Activated T-helper 2 cell treated with anti-CD3 and anti-CD28 coated beads, Interferon-gamma antibody, Interleukin-2, Interleukin-4, amounts not matched to agents 10 μg/mL and 5 μg/mL and 100 μg/mL, durations not matched to agents 14 hours and 24 hours and 36 hours (primary cell): ENCODE data around the gene DBX1. TPM values are rescaled to one million over a fixed set of nuclear protein-coding genes. Genes with fewer than 3 reads are reported as not detected.

ENCODE experiments used
- DNase-seq: peaks from one replicate; pipeline ENCODE4 v3.0.0; 2021; ENCODE audit warnings: low spot score
- H3K27ac Mint-ChIP-seq: one replicate; pipeline ENCODE4 v1.8.0; 2021; ENCODE audit warnings: mixed read lengths
- H3K27me3 Mint-ChIP-seq: one replicate; pipeline ENCODE4 v1.8.0; 2021; ENCODE audit warnings: low read depth, mixed read lengths
- H3K36me3 Mint-ChIP-seq: one replicate; pipeline ENCODE4 v1.8.0; 2021; ENCODE audit warnings: low read depth, mixed read lengths
- H3K4me1 Mint-ChIP-seq: one replicate; pipeline ENCODE4 v1.8.0; 2021; ENCODE audit warnings: low read depth, mixed read lengths
- H3K4me3 Mint-ChIP-seq: one replicate; pipeline ENCODE4 v1.8.0; 2021; ENCODE audit warnings: low read depth, mild to moderate bottlenecking, moderate library complexity, mixed read lengths
- H3K9me3 Mint-ChIP-seq: one replicate; pipeline ENCODE4 v1.8.0; 2021; ENCODE audit warnings: mixed read lengths
- intact Hi-C: fragments of 100-400 bp; cut with micrococcal nuclease; formaldehyde crosslinking; loops from one replicate; pipeline ENCODE4 v1.15.1; 2023
- total RNA-seq: library from RNA; stranded (reverse); gene quantifications from 2 replicates; pipeline ENCODE4 v1.2.3, GENCODE V29; 2022

DBX1 gene
- total RNA-seq, 1 donor from 2014 or later, result not detected

GRCh38 chr11:20192151-20192550, 31.9 kb upstream of the DBX1 start:
- H3K9me3 Mint-ChIP-seq, result no peaks in the 10 kb centered on the region
- DNase-seq, result no peak
- no peaks in the 10 kb centered on the region for H3K36me3 Mint-ChIP-seq
- H3K27ac Mint-ChIP-seq, result no peak overlapping the region
- peaks cover 4% of the 10 kb centered on the region for H3K27me3 Mint-ChIP-seq
- no peaks in the 10 kb centered on the region for H3K4me1 Mint-ChIP-seq
- intact Hi-C loops, result no loop called here
- no peak overlapping the region for H3K4me3 Mint-ChIP-seq

DNA sequence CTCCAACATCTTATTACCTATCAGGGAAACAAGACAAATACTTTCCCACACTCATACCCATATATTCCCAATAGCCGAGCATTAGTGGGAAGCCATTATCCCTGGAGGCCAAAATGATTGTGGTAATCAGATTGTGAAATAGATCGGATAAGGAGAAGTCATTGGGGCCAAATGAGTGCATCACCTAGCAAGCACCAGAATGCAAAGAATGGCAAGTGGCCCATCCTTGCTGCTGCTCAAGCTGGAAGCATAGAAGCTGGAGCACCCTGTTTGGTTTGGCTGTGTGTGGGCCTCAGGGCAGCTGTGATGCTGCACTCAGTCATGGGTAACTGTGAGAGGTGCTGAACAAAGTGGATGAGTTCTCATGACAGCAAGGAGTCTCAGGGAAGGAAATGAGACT, 18.7 kb upstream of the DBX1 start:
- Mint-ChIP-seq H3K27me3 (peaks cover 7% of the 10 kb centered on the region), H3K36me3 (no peaks in the 10 kb centered on the region), H3K27ac (no peak overlapping the region), H3K4me3 (no peak overlapping the region), H3K4me1 (no peaks in the 10 kb centered on the region), H3K9me3 (peaks cover 8% of the 10 kb centered on the region)
- DNase-seq, result no peak
- intact Hi-C loops, result no loop called here

- H3K27ac Mint-ChIP-seq, result no peak overlapping the region
- no peak overlapping the region for H3K4me3 Mint-ChIP-seq
- peaks cover 8% of the 10 kb centered on the region for H3K9me3 Mint-ChIP-seq
- no peaks in the 10 kb centered on the region for H3K36me3 Mint-ChIP-seq
- DNase-seq, result no peak
- peaks cover 9% of the 10 kb centered on the region for H3K27me3 Mint-ChIP-seq
- intact Hi-C loops, result no loop called here
- no peaks in the 10 kb centered on the region for H3K4me1 Mint-ChIP-seq
These were observed 16.9 kb upstream of the DBX1 start for GRCh38 chr11:20177136-20177535.

DNA sequence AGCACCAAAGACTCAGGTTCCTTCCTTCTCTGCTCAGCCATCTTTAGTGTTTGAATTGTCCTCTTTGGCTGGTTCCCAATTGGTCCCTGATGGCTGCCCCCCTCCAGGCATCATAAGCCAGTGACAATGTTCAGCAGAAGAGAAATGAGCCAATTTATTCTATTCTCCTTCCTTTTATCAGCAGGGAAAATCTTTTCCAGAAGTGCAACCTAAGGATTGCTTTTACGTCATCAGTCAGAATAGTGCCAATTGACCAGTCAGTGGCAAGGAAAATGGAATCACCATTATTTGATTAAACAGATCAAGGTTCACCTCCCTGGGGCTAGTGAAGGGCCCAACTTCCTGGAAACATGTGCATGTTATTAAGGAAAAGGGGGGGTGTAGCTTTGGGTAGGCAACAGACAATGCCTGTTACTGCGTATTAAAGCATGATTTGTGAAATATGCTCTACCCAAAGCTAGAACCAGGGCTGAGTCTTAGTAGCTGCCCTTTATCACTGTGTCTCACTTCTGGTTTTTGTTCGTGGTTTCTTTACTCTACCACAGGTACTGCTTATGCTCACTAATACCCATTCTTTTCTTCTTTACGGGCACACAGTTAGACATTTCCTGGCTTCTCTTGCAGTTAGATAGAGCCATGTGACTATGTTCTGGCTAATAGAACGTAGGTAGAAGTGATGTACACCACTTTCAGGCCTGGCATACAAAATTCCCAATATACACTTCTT, 12.6 kb upstream of the DBX1 start:
- H3K4me1 Mint-ChIP-seq, result no peaks in the 10 kb centered on the region
- no peak overlapping the region for H3K4me3 Mint-ChIP-seq
- intact Hi-C loops, result no loop called here
- DNase-seq, result no peak
- peaks cover 8% of the 10 kb centered on the region for H3K27me3 Mint-ChIP-seq
- H3K9me3 Mint-ChIP-seq, result peaks cover 12% of the 10 kb centered on the region
- H3K36me3 Mint-ChIP-seq, result no peaks in the 10 kb centered on the region
- H3K27ac Mint-ChIP-seq, result no peak overlapping the region

DNA sequence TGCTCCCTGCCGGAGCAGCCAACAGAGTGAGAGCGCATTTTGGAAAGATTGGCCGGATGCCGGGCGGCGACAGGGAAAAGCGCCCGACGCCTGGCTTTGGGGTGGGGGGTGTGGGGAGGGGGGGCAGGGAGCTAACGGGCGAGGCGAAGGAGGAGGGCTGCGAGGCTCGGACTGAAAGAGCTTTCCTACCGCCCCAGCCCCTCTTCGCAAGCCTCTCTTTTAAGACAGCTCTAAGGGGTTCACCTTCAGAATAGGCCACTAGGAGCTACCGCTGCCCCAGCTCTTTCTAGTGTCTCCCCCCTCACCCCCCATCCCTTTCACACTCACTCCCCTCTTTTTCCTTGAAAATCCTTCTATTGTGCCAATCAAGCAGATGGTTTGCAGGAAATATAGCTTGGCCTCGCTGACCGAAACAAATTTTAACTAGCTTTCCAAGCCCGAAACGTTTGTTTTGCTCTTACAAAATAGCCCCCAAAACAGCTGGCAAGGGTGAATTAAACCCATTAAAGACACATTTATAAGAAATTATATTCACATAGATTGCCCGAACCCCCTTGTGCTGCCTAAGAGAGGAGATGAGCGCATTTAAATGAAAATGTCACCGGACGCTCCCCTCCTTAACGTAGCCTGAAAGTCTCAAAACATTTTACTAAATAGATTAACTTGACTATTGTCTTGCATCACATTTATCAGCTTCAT, 3.7 kb upstream of the DBX1 start:
- Mint-ChIP-seq H3K27ac (no peak overlapping the region), H3K9me3 (peaks cover 5% of the 10 kb centered on the region), H3K4me3 (no peak overlapping the region), H3K27me3 (peaks cover 65% of the 10 kb centered on the region), H3K36me3 (peaks cover 5% of the 10 kb centered on the region), H3K4me1 (peaks cover 6% of the 10 kb centered on the region)
- no peak for DNase-seq
- intact Hi-C loops, result loop anchor here (2.0 to 5.0 kb wide), 2 partner anchors 43 to 505 kb away; partner anchors contain the start of gene NELL1

DNA sequence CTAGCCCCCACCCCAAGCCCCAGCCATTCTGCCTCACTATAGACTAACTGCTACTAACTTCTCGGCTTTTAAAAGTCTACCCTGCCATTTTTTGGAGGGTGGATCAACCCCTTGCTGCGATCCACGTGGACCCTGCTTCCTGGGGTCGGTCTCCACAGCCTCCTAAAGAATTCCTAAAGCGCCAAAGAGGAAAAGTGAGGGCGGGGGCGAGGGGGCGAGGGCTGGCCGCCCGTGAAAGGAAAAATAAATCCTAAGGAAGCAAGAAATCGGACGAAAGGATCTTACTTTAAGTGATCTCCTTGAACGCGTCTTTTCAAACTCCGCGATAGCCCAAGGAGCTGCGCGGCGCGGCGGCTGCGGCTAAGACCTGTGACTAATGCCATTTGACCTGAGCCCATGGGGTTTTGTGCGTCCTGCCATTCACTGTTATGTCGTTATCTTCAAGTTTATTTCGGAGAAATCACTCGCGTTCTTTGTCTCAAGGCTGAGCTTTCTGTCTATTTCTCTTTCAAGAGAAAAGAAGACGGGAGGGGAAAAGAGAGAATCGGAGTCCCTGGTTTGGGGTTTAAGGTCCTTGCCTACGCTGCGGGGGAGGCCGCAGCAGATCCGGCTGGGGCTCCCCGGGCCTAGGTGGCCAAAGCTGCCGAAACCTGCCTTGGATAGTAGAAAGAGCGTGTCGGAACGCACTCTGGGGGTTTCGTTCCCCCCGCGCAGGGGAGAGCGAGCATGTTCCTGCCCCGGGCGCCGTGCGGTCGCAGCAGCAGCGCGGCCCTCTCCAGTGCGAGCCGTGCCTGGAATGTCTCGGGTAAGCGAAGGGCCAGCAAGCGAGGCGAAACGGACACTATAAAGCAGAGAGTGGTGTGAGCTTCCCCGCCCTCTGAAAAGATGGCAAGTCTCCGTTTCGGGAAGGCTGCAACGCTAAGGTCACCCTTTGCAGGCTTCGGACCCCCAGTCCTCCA, 2.8 kb upstream of the DBX1 start:
- no peak for DNase-seq
- peak overlapping the region; percentile 13 for H3K4me3 Mint-ChIP-seq
- peaks cover 9% of the 10 kb centered on the region for H3K9me3 Mint-ChIP-seq
- peaks cover 8% of the 10 kb centered on the region for H3K36me3 Mint-ChIP-seq
- peaks cover 6% of the 10 kb centered on the region for H3K4me1 Mint-ChIP-seq
- H3K27me3 Mint-ChIP-seq, result peaks cover 73% of the 10 kb centered on the region
- H3K27ac Mint-ChIP-seq, result peak overlapping the region; percentile 21
- intact Hi-C loops, result loop anchor here (2.0 to 5.0 kb wide), 2 partner anchors 44 to 506 kb away; partner anchors contain the start of gene NELL1

- no peak for DNase-seq
- Mint-ChIP-seq H3K36me3 (peaks cover 8% of the 10 kb centered on the region), H3K27ac (no peak overlapping the region), H3K4me1 (peaks cover 11% of the 10 kb centered on the region), H3K9me3 (peaks cover 18% of the 10 kb centered on the region), H3K27me3 (peaks cover 77% of the 10 kb centered on the region), H3K4me3 (no peak overlapping the region)
- intact Hi-C loops, result loop anchor here (2.0 to 5.0 kb wide), 2 partner anchors 45 to 507 kb away; partner anchors contain the start of gene NELL1
These were observed 1.9 kb upstream of the DBX1 start for GRCh38 chr11:20161923-20162744.

DNA sequence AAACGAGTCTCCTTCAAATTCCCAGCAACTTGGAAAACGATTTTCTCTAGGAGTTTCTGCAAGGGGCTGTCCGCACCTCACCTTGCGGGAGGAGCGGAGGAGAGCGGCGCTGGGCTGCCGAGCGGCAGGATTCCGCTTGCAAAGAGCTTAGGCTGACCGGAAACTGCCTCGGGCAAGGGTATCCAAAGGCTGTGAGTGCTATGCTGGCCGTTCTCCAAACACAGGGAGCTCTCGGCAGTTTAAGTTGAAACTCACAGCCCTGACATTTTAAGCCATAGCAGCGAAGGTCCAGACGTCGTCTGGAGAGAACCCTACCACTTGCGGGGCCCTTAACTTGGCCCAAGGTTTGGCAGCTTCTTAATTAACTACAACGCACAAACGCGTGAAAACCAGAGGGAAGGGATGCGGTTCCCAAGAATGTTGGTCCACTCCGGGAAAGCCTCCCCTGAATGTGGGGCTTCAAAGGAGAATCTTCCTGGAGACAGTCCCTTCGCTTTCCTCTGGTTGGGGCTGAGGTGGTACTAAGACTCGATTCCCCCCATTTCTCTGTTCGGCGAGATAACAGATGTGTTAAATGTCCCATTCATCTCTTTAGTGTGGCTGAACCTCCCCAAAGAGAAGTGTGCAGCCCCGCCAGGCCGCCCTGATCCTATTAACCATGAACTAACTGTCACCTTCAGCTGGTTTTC, 1.1 kb upstream of the DBX1 start:
- no peak for DNase-seq
- H3K36me3 Mint-ChIP-seq, result peaks cover 8% of the 10 kb centered on the region
- H3K27ac Mint-ChIP-seq, result no peak overlapping the region
- intact Hi-C loops, result loop anchor here (5.0 kb wide), 1 partner anchor 46 kb away; no protein-coding TSS in a partner anchor
- peaks cover 78% of the 10 kb centered on the region for H3K27me3 Mint-ChIP-seq
- no peak overlapping the region for H3K4me3 Mint-ChIP-seq
- peaks cover 18% of the 10 kb centered on the region for H3K9me3 Mint-ChIP-seq
- peaks cover 11% of the 10 kb centered on the region for H3K4me1 Mint-ChIP-seq

GRCh38 chr11:20159466-20160381, 551 bp downstream of the DBX1 start:
- peaks cover 18% of the 10 kb centered on the region for H3K9me3 Mint-ChIP-seq
- DNase-seq, result no peak
- intact Hi-C loops, result loop anchor here (5.0 kb wide), 1 partner anchor 48 kb away; no protein-coding TSS in a partner anchor
- no peak overlapping the region for H3K4me3 Mint-ChIP-seq
- peaks cover 81% of the 10 kb centered on the region for H3K27me3 Mint-ChIP-seq
- no peak overlapping the region for H3K27ac Mint-ChIP-seq
- H3K4me1 Mint-ChIP-seq, result peaks cover 11% of the 10 kb centered on the region
- peaks cover 11% of the 10 kb centered on the region for H3K36me3 Mint-ChIP-seq

- Mint-ChIP-seq H3K9me3 (peaks cover 18% of the 10 kb centered on the region), H3K27me3 (peaks cover 78% of the 10 kb centered on the region), H3K4me1 (peaks cover 11% of the 10 kb centered on the region), H3K4me3 (no peak overlapping the region), H3K36me3 (peaks cover 11% of the 10 kb centered on the region), H3K27ac (peak overlapping the region; percentile 6)
- DNase-seq, result no peak
- intact Hi-C loops, result no loop called here
These were observed 1.5 kb downstream of the DBX1 start for GRCh38 chr11:20158597-20159257.
